ENCODE measurements around the gene MEF2B.
A peak's percentile ranks its signal among the peaks of the same experiment; 100 is the strongest.

The MEF2B gene

GRCh38 chr19:19192910-19193423 lies 22.9 kb upstream of the MEF2B start:
- no peaks in the 10 kb centered on the region for H4K20me1 ChIP-seq (ENCODE audit: insufficient read depth, low read length)
- H3K4me3 ChIP-seq (ENCODE audit: low read depth, low read length, poor library complexity, severe bottlenecking) = peak overlapping the region; percentile 85
- H3K27me3 ChIP-seq (ENCODE audit: insufficient read depth, low read length) = no peaks in the 10 kb centered on the region
- peak overlapping the region; percentile 61 for H3K4me2 ChIP-seq (ENCODE audit: low read length)
- H3K9me3 ChIP-seq (ENCODE audit: low read length) = no peaks in the 10 kb centered on the region
- H3K4me1 ChIP-seq (ENCODE audit: insufficient read depth, low read length, severe bottlenecking) = peaks cover 31% of the 10 kb centered on the region
- no peak overlapping the region for H2AFZ ChIP-seq (ENCODE audit: low read length)
- TF ChIP-seq CTCF (IDR thresholded peaks at IDR 0.05; ENCODE audit: low read length) (no peak), EZH2 (IDR thresholded peaks at IDR 0.05; ENCODE audit: borderline replicate concordance, low read length) (no peak)
- no peaks in the 10 kb centered on the region for H3K9me2 ChIP-seq (ENCODE audit: low read depth, low read length)
- peaks cover 26% of the 10 kb centered on the region for H3K36me3 ChIP-seq (ENCODE audit: insufficient read depth, low read length)
- H3K79me2 ChIP-seq (ENCODE audit: insufficient read depth, low read length) = peaks cover 16% of the 10 kb centered on the region; the same call in 1 of the 2 replicates
- H3F3A ChIP-seq (ENCODE audit: insufficient read depth, low read length) = no peaks in the 10 kb centered on the region
- H3K9ac ChIP-seq (ENCODE audit: low read length) = peak overlapping the region; percentile 81
- peak overlapping the region; percentile 52 for H3K27ac ChIP-seq (ENCODE audit: low read depth, low read length, poor library complexity, severe bottlenecking)

GRCh38 chr19:19192078-19192882 lies 22.2 kb upstream of the MEF2B start, which contains the start of the genes BORCS8 and RFXANK:
BORCS8 (minus strand) TSS chr19:19192152; CDS start chr19:19192117, 35 bp downstream.
RFXANK (plus strand) TSS chr19:19192258; CDS start chr19:19193947, 1,689 bp downstream.
- Histone ChIP-seq H3K4me2 (ENCODE audit: low read length) (peak within 1 kb of the TSS; percentile 71), H3K36me3 (ENCODE audit: insufficient read depth, low read length) (peaks cover 22% of the 10 kb centered on the region), H3K27ac (ENCODE audit: low read depth, low read length, poor library complexity, severe bottlenecking) (peak within 1 kb of the TSS; percentile 90), H3F3A (ENCODE audit: insufficient read depth, low read length) (no peaks in the 10 kb centered on the region), H4K20me1 (ENCODE audit: insufficient read depth, low read length) (no peaks in the 10 kb centered on the region), H3K4me1 (ENCODE audit: insufficient read depth, low read length, severe bottlenecking) (peaks cover 31% of the 10 kb centered on the region), H3K79me2 (ENCODE audit: insufficient read depth, low read length) (peaks cover 16% of the 10 kb centered on the region; the same call in 1 of the 2 replicates), H3K9me3 (ENCODE audit: low read length) (no peaks in the 10 kb centered on the region), H3K9ac (ENCODE audit: low read length) (peak within 1 kb of the TSS; percentile 85), H3K9me2 (ENCODE audit: low read depth, low read length) (no peaks in the 10 kb centered on the region), H3K4me3 (ENCODE audit: low read depth, low read length, poor library complexity, severe bottlenecking) (peak within 1 kb of the TSS; percentile 85), H2AFZ (ENCODE audit: low read length) (no peak within 1 kb of the TSS), H3K27me3 (ENCODE audit: insufficient read depth, low read length) (no peaks in the 10 kb centered on the region)
- TF ChIP-seq CTCF (IDR thresholded peaks at IDR 0.05; ENCODE audit: low read length) (no peak), EZH2 (IDR thresholded peaks at IDR 0.05; ENCODE audit: borderline replicate concordance, low read length) (no peak)

- Histone ChIP-seq H3K27me3 (ENCODE audit: insufficient read depth, low read length) (no peaks in the 10 kb centered on the region), H3K79me2 (ENCODE audit: insufficient read depth, low read length) (peaks cover 16% of the 10 kb centered on the region; the same call in 1 of the 2 replicates), H3K36me3 (ENCODE audit: insufficient read depth, low read length) (peaks cover 21% of the 10 kb centered on the region), H3K9me2 (ENCODE audit: low read depth, low read length) (no peaks in the 10 kb centered on the region), H3K4me2 (ENCODE audit: low read length) (peak overlapping the region; percentile 71), H4K20me1 (ENCODE audit: insufficient read depth, low read length) (no peaks in the 10 kb centered on the region), H3K4me1 (ENCODE audit: insufficient read depth, low read length, severe bottlenecking) (peaks cover 31% of the 10 kb centered on the region), H2AFZ (ENCODE audit: low read length) (no peak overlapping the region), H3K27ac (ENCODE audit: low read depth, low read length, poor library complexity, severe bottlenecking) (peak overlapping the region; percentile 90), H3K9me3 (ENCODE audit: low read length) (no peaks in the 10 kb centered on the region), H3K4me3 (ENCODE audit: low read depth, low read length, poor library complexity, severe bottlenecking) (peak overlapping the region; percentile 85), H3F3A (ENCODE audit: insufficient read depth, low read length) (no peaks in the 10 kb centered on the region), H3K9ac (ENCODE audit: low read length) (peak overlapping the region; percentile 85)
- TF ChIP-seq CTCF (IDR thresholded peaks at IDR 0.05; ENCODE audit: low read length) (no peak), EZH2 (IDR thresholded peaks at IDR 0.05; ENCODE audit: borderline replicate concordance, low read length) (no peak)
Observed at GRCh38 chr19:19191768-19192077, 21.7 kb upstream of the MEF2B start.

Data from OCI-LY1 (cell line).